OCI-LY3 (cell line): ENCODE results near the gene HSPA9.
A peak's percentile ranks its signal among the peaks of the same experiment; 100 is the strongest.

Experiments
- H2AFZ ChIP-seq: fragments of 200-600, 300-600 bp; shearing (Covaris generic); 2 replicates; pipeline ENCODE4 v1.6.0; 2014; ENCODE audit warnings: antibody characterized with exemption, low read depth, low read length
- H3K27ac ChIP-seq: fragments of 200-600, 300-600 bp; sonication (generic); 2 replicates; pipeline ENCODE4 v1.5.1; 2014; ENCODE audit warnings: mild to moderate bottlenecking, low read length, moderate library complexity, mixed read lengths
- H3K27me3 ChIP-seq: fragments of 200-600, 300-600 bp; sonication (generic); 2 replicates; pipeline ENCODE4 v1.6.1; 2014; ENCODE audit warnings: low read depth, low read length, mixed read lengths
- H3K36me3 ChIP-seq: fragments of 200-600, 300-600 bp; sonication (generic); replicated peaks from 2 replicates; pipeline ENCODE3; 2014; ENCODE audit warnings: low read depth, low read length, mixed read lengths
- H3K4me1 ChIP-seq: fragments of 300-600, 200-600 bp; sonication (generic); 2 replicates; pipeline ENCODE4 v1.6.1; 2014; ENCODE audit warnings: low read length, mixed read lengths
- H3K4me2 ChIP-seq: fragments of 200-600, 300-600 bp; sonication (generic); 2 replicates; pipeline ENCODE4 v1.6.1; 2014; ENCODE audit warnings: low read length, mixed read lengths
- H3K4me3 ChIP-seq: fragments of 300-600, 200-600 bp; sonication (generic); 2 replicates; pipeline ENCODE4 v1.5.1; 2014; ENCODE audit warnings: antibody characterized with exemption, mild to moderate bottlenecking, low read length, moderate library complexity
- H3K79me2 ChIP-seq: fragments of 300-600, 200-600 bp; shearing (Covaris generic); 2 replicates; pipeline ENCODE4 v1.6.1; 2014; ENCODE audit warnings: mild to moderate bottlenecking, low read length, mixed read lengths
- H3K9ac ChIP-seq: fragments of 300-600, 200-600 bp; shearing (Covaris generic); 2 replicates; pipeline ENCODE4 v1.6.0; 2014; ENCODE audit warnings: mild to moderate bottlenecking, low read length, moderate library complexity
- H3K9me3 ChIP-seq: fragments of 200-600, 300-600 bp; shearing (Covaris generic); 2 replicates; pipeline ENCODE4 v1.6.1; 2014; ENCODE audit warnings: low read length, mixed read lengths; ENCODE audit not compliant: insufficient read depth
- H4K20me1 ChIP-seq: fragments of 200-600, 300-600 bp; sonication (generic); 2 replicates; pipeline ENCODE4 v1.6.1; 2016; ENCODE audit warnings: low read length, mixed read lengths; ENCODE audit not compliant: insufficient read depth
- EZH2phosphoT487 ChIP-seq: fragments of 200-600 bp; shearing (Covaris generic); IDR thresholded peaks from 2 replicates; pipeline ENCODE4 v1.6.1; 2018; ENCODE audit warnings: antibody characterized with exemption, mixed run types, low read depth
- TF ChIP-seq, protein P1 (sequence below): fragments of 200-600, 300-600 bp; sonication (generic); IDR thresholded peaks from 2 replicates; pipeline ENCODE4 v1.5.1; 2014; ENCODE audit warnings: antibody characterized with exemption, low read length, low read depth

The HSPA9 gene

GRCh38 chr5:138603249-138603920 is 28.2 kb upstream of the HSPA9 start:
- H2AFZ ChIP-seq, result no peak overlapping the region; the same call in 1 of the 2 replicates

GRCh38 chr5:138602371-138603000 is 27.3 kb upstream of the HSPA9 start:
- H3K4me2 ChIP-seq, result no peak overlapping the region
- no peak overlapping the region for H2AFZ ChIP-seq
- H3K27ac ChIP-seq, result 0 out of 2 replicates have a peak overlapping the region, but pooled peaks have one; percentile 89

More at GRCh38 chr5:138603249-138603920, 28.2 kb upstream of the HSPA9 start:
- Histone ChIP-seq H4K20me1 (no peaks in the 10 kb centered on the region), H3K4me2 (peak overlapping the region; percentile 77), H3K9ac (peak overlapping the region; percentile 62), H3K4me1 (peaks cover 42% of the 10 kb centered on the region), H3K79me2 (no peaks in the 10 kb centered on the region), H3K4me3 (peak overlapping the region; percentile 49), H3K36me3 (no peaks in the 10 kb centered on the region), H3K27me3 (no peaks in the 10 kb centered on the region), H3K27ac (peak overlapping the region; percentile 89), H3K9me3 (no peaks in the 10 kb centered on the region)
- no peak for TF ChIP-seq EZH2phosphoT487
- TF ChIP-seq, protein P1, sequence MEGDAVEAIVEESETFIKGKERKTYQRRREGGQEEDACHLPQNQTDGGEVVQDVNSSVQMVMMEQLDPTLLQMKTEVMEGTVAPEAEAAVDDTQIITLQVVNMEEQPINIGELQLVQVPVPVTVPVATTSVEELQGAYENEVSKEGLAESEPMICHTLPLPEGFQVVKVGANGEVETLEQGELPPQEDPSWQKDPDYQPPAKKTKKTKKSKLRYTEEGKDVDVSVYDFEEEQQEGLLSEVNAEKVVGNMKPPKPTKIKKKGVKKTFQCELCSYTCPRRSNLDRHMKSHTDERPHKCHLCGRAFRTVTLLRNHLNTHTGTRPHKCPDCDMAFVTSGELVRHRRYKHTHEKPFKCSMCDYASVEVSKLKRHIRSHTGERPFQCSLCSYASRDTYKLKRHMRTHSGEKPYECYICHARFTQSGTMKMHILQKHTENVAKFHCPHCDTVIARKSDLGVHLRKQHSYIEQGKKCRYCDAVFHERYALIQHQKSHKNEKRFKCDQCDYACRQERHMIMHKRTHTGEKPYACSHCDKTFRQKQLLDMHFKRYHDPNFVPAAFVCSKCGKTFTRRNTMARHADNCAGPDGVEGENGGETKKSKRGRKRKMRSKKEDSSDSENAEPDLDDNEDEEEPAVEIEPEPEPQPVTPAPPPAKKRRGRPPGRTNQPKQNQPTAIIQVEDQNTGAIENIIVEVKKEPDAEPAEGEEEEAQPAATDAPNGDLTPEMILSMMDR, result no peak

DNA sequence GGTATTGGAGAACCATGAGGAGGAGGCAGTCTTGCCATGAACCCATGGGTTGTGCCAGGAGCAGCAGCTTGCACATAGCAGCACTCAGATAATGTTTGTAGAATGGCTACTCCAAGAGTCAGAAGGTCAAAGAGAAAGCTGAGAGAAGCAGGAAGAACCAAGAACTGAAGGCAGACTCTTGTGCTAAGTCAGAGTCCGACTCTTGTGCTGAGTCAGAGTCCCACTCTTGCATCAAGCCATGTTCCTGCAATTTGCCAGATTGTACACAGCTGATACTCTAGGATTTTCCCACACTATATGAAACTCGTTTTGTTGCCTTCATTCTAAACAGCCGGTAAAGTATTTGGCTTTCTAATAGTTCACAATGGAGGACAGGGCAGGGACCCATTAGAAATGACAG is 26.2 kb upstream of the HSPA9 start:
- Histone ChIP-seq H3K4me1 (peaks cover 41% of the 10 kb centered on the region), H3K4me3 (no peak overlapping the region), H3K4me2 (no peak overlapping the region), H2AFZ (no peak overlapping the region), H3K9me3 (no peaks in the 10 kb centered on the region), H3K79me2 (no peaks in the 10 kb centered on the region), H3K27ac (no peak overlapping the region), H3K36me3 (no peaks in the 10 kb centered on the region), H3K9ac (no peak overlapping the region), H3K27me3 (no peaks in the 10 kb centered on the region), H4K20me1 (no peaks in the 10 kb centered on the region)
- TF ChIP-seq EZH2phosphoT487, result no peak
- TF ChIP-seq, protein P1, result no peak

More at GRCh38 chr5:138602371-138603000, 27.3 kb upstream of the HSPA9 start:
- TF ChIP-seq, protein P1, result no peak
- Histone ChIP-seq H3K27me3 (no peaks in the 10 kb centered on the region), H3K36me3 (no peaks in the 10 kb centered on the region), H3K4me1 (peaks cover 42% of the 10 kb centered on the region), H3K9ac (no peak overlapping the region), H3K4me3 (no peak overlapping the region), H3K79me2 (no peaks in the 10 kb centered on the region), H4K20me1 (no peaks in the 10 kb centered on the region), H3K9me3 (no peaks in the 10 kb centered on the region)

DNA sequence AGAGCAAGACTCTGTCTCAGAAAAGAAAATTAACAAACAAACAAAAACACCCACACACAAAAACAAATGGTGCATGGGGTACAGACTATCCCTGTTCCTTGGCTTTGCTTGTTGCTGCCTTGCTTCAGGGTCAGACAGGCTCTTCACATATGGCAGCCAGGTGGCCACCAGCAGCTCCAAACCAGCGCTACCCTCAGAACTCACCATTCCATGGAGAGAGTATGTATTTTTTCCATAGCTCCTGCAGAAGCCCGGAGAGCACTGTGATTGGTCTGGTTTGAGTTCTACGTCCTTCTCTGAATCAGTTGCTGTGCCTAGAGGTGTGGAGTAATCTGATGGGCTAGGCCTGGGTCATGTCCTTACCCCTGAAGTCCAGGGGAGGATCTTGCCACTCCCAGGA is 25.2 kb upstream of the HSPA9 start:
- H3K4me2 ChIP-seq, result no peak overlapping the region
- H3K79me2 ChIP-seq, result no peaks in the 10 kb centered on the region
- no peaks in the 10 kb centered on the region for H3K9me3 ChIP-seq
- no peaks in the 10 kb centered on the region for H3K36me3 ChIP-seq
- H3K9ac ChIP-seq, result no peak overlapping the region
- no peak for TF ChIP-seq EZH2phosphoT487
- TF ChIP-seq, protein P1, result no peak
- no peaks in the 10 kb centered on the region for H3K27me3 ChIP-seq
- no peak overlapping the region for H2AFZ ChIP-seq
- H3K27ac ChIP-seq, result no peak overlapping the region
- peaks cover 36% of the 10 kb centered on the region for H3K4me1 ChIP-seq
- H4K20me1 ChIP-seq, result no peaks in the 10 kb centered on the region
- H3K4me3 ChIP-seq, result no peak overlapping the region
